Measurements from ENCODE around the gene CCN6.
"Not testable (repeated sequence)": the region's sequence is repeated elsewhere in the genome, so short reads cannot be mapped to it uniquely, and the experiment has no call there.

Gene CCN6

GRCh38 chr6:112029045-112029822, 24.7 kb upstream of the CCN6 start:
- peak; percentile 72 for DNase-seq (ENCODE audit: low read depth, low spot score)

GRCh38 chr6:112030206-112030960, 23.5 kb upstream of the CCN6 start:
- peak; percentile 31 for DNase-seq (ENCODE audit: low read depth, low spot score)

- no peak for DNase-seq (ENCODE audit: low read depth, low spot score)
These were observed 22.8 kb upstream of the CCN6 start for GRCh38 chr6:112030961-112031660.

GRCh38 chr6:112031960-112032359, 21.9 kb upstream of the CCN6 start:
- no peak for DNase-seq (ENCODE audit: low read depth, low spot score)

- no peak for DNase-seq (ENCODE audit: low read depth, low spot score)
These were observed 21.2 kb upstream of the CCN6 start for GRCh38 chr6:112032728-112033127.

- no peak for DNase-seq (ENCODE audit: low read depth, low spot score)
These were observed 19.9 kb upstream of the CCN6 start for GRCh38 chr6:112033791-112034615.

- no peak for DNase-seq (ENCODE audit: low read depth, low spot score)
These were observed 19.3 kb upstream of the CCN6 start for GRCh38 chr6:112034616-112034995.

GRCh38 chr6:112036088-112036637, 17.7 kb upstream of the CCN6 start:
- DNase-seq (ENCODE audit: low read depth, low spot score) = no peak

GRCh38 chr6:112037783-112038216, 16.1 kb upstream of the CCN6 start:
- DNase-seq (ENCODE audit: low read depth, low spot score) = peak; percentile 45

GRCh38 chr6:112038268-112038667, 15.6 kb upstream of the CCN6 start:
- DNase-seq (ENCODE audit: low read depth, low spot score) = peak; percentile 15

GRCh38 chr6:112038756-112039430, 15.0 kb upstream of the CCN6 start:
- no peak for DNase-seq (ENCODE audit: low read depth, low spot score)

- no peak for DNase-seq (ENCODE audit: low read depth, low spot score)
These were observed 14.5 kb upstream of the CCN6 start for GRCh38 chr6:112039431-112039770.

- DNase-seq (ENCODE audit: low read depth, low spot score) = no peak
These were observed 12.9 kb upstream of the CCN6 start for GRCh38 chr6:112040956-112041355.

- no peak for DNase-seq (ENCODE audit: low read depth, low spot score)
These were observed 12.4 kb upstream of the CCN6 start for GRCh38 chr6:112041535-112041934.

- peak; percentile 96 for DNase-seq (ENCODE audit: low read depth, low spot score)
These were observed 10.6 kb upstream of the CCN6 start for GRCh38 chr6:112043032-112044007.

GRCh38 chr6:112044196-112044595, 9.7 kb upstream of the CCN6 start:
- DNase-seq (ENCODE audit: low read depth, low spot score) = no peak

GRCh38 chr6:112044856-112045255, 9.0 kb upstream of the CCN6 start:
- no peak for DNase-seq (ENCODE audit: low read depth, low spot score)

GRCh38 chr6:112047523-112047922, 6.4 kb upstream of the CCN6 start:
- not testable (repeated sequence) for DNase-seq (ENCODE audit: low read depth, low spot score)

- no peak for DNase-seq (ENCODE audit: low read depth, low spot score)
These were observed 4.7 kb upstream of the CCN6 start for GRCh38 chr6:112049026-112049799.
